ENCODE results near the gene CCNQ. TPM values are rescaled to one million over a fixed set of nuclear protein-coding genes. Genes with fewer than 3 reads are reported as not detected.

The CCNQ gene
- total RNA-seq, 1 experiment from 2014 or later = 33.9 TPM

DNA sequence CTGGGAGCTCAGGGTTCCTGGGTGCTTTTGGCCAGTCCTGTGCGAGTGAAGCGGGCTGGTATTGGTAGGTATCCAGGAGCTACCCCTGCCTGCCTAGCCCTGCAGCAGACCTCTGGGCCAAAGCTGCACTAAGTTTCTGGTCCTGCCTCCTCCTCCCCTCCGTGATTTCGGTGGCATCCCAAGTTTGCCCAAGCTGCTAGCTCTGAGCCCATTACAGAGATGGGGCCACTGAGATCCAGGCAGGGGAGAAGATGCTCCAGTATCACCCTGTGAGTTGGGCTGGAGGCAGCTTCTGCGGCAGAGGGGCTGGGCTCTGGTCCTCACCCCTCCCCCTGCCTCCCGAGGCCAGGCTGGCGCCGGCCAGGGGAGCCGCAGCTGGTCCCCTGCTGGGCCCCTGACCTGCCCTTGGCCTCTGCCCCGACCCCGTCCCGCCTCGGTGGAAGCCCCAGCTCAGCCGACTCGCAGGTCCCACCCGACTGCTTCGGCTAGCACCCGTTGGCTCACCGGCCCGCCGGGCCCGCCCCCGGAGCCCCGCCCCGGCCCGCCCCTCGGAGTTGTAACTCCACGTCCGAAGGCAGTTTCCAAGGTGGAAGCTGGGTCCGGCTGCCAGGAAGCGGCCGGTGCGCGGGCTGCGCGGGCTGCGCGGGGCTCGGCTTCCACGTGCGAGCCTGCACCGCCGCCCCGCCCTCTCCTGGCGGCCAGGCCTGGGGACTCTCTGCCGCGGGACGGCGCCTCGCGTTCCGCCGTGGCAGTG lies 47.9 kb upstream of the CCNQ start, which contains the start of gene DUSP9:
Gene DUSP9 (plus strand): TSS at position 584 of the 754 bp plus-strand sequence. CDS start 751 bp downstream, outside the sequence.
- Histone ChIP-seq H3K4me1 (replicated peaks; ENCODE audit: insufficient read depth) (peaks cover 9% of the 10 kb centered on the region), H2AFZ (no peak within 1 kb of the TSS), H3K79me2 (ENCODE audit: low read depth) (no peaks in the 10 kb centered on the region), H3K36me3 (ENCODE audit: low read depth) (no peaks in the 10 kb centered on the region), H3K9me2 (ENCODE audit: insufficient read depth) (no peaks in the 10 kb centered on the region), H3K27me3 (ENCODE audit: insufficient read depth, low read depth) (peaks cover 11% of the 10 kb centered on the region), H3K4me3 (no peak within 1 kb of the TSS), H3K4me2 (no peak within 1 kb of the TSS; the same call in 1 of the 2 replicates), H3F3A (ENCODE audit: insufficient read depth, low read depth) (no peaks in the 10 kb centered on the region), H4K20me1 (ENCODE audit: insufficient read depth) (no peaks in the 10 kb centered on the region), H3K27ac (no peak within 1 kb of the TSS), H3K9me3 (ENCODE audit: insufficient read depth, low read depth) (no peaks in the 10 kb centered on the region)
- ChIA-PET CTCF (interaction anchor here (0.6 to 0.8 kb wide), 3 partner anchors 21 to 808 kb away, joined by 3 read pairs; no protein-coding TSS in a partner anchor), POLR2A (ENCODE audit: unreplicated experiment) (no interaction called here)
- DNase-seq = peak in 1 of 2 experiments; percentile 35
- no TSS peak for BruUV-seq (replicated peaks)
- intact Hi-C loops (cut with micrococcal nuclease; ENCODE audit: unreplicated experiment) = loop anchor here (5.0 kb wide), 1 partner anchor 34 kb away; no protein-coding TSS in a partner anchor
- TF ChIP-seq, protein P1, sequence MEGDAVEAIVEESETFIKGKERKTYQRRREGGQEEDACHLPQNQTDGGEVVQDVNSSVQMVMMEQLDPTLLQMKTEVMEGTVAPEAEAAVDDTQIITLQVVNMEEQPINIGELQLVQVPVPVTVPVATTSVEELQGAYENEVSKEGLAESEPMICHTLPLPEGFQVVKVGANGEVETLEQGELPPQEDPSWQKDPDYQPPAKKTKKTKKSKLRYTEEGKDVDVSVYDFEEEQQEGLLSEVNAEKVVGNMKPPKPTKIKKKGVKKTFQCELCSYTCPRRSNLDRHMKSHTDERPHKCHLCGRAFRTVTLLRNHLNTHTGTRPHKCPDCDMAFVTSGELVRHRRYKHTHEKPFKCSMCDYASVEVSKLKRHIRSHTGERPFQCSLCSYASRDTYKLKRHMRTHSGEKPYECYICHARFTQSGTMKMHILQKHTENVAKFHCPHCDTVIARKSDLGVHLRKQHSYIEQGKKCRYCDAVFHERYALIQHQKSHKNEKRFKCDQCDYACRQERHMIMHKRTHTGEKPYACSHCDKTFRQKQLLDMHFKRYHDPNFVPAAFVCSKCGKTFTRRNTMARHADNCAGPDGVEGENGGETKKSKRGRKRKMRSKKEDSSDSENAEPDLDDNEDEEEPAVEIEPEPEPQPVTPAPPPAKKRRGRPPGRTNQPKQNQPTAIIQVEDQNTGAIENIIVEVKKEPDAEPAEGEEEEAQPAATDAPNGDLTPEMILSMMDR (conservative IDR thresholded peaks at IDR 0.05) = no peak
- TF ChIP-seq EZH2 (IDR thresholded peaks at IDR 0.05; ENCODE audit: low read depth) = no peak

- Histone ChIP-seq H3F3A (ENCODE audit: insufficient read depth, low read depth) (no peaks in the 10 kb centered on the region), H3K4me2 (no peak overlapping the region; the same call in 1 of the 2 replicates), H3K27me3 (ENCODE audit: insufficient read depth, low read depth) (peaks cover 11% of the 10 kb centered on the region), H3K27ac (no peak overlapping the region), H3K36me3 (ENCODE audit: low read depth) (no peaks in the 10 kb centered on the region), H3K79me2 (ENCODE audit: low read depth) (no peaks in the 10 kb centered on the region), H4K20me1 (ENCODE audit: insufficient read depth) (no peaks in the 10 kb centered on the region), H3K9me3 (ENCODE audit: insufficient read depth, low read depth) (no peaks in the 10 kb centered on the region), H3K9me2 (ENCODE audit: insufficient read depth) (no peaks in the 10 kb centered on the region), H2AFZ (no peak overlapping the region), H3K4me3 (no peak overlapping the region), H3K4me1 (replicated peaks; ENCODE audit: insufficient read depth) (peaks cover 9% of the 10 kb centered on the region)
- TF ChIP-seq, protein P1 (conservative IDR thresholded peaks at IDR 0.05) = no peak
- TF ChIP-seq EZH2 (IDR thresholded peaks at IDR 0.05; ENCODE audit: low read depth) = no peak
- BruUV-seq (replicated peaks) = no TSS peak
- POLR2A ChIA-PET (ENCODE audit: unreplicated experiment) = no interaction called here
- intact Hi-C loops (cut with micrococcal nuclease; ENCODE audit: unreplicated experiment) = loop anchor here (5.0 kb wide), 1 partner anchor 34 kb away; no protein-coding TSS in a partner anchor
- CTCF ChIA-PET = no interaction called here
- DNase-seq = peak in 1 of 2 experiments; percentile 30
These were observed 47.1 kb upstream of the CCNQ start for GRCh38 chrX:153645921-153646488.

- H3K79me2 ChIP-seq (ENCODE audit: low read depth) = no peaks in the 10 kb centered on the region
- H3K9me3 ChIP-seq (ENCODE audit: insufficient read depth, low read depth) = no peaks in the 10 kb centered on the region
- BruUV-seq (replicated peaks) = no TSS peak
- no peaks in the 10 kb centered on the region for H4K20me1 ChIP-seq (ENCODE audit: insufficient read depth)
- POLR2A ChIA-PET (ENCODE audit: unreplicated experiment) = no interaction called here
- H3K36me3 ChIP-seq (ENCODE audit: low read depth) = no peaks in the 10 kb centered on the region
- H3K4me3 ChIP-seq = no peak overlapping the region
- no peak overlapping the region for H2AFZ ChIP-seq
- H3K9me2 ChIP-seq (ENCODE audit: insufficient read depth) = no peaks in the 10 kb centered on the region
- H3K4me1 ChIP-seq (replicated peaks; ENCODE audit: insufficient read depth) = peaks cover 9% of the 10 kb centered on the region
- H3K4me2 ChIP-seq = no peak overlapping the region
- TF ChIP-seq, protein P1 (conservative IDR thresholded peaks at IDR 0.05) = no peak
- TF ChIP-seq EZH2 (IDR thresholded peaks at IDR 0.05; ENCODE audit: low read depth) = no peak
- intact Hi-C loops (cut with micrococcal nuclease; ENCODE audit: unreplicated experiment) = loop anchor here (5.0 kb wide), 1 partner anchor 33 kb away; no protein-coding TSS in a partner anchor
- peaks cover 11% of the 10 kb centered on the region for H3K27me3 ChIP-seq (ENCODE audit: insufficient read depth, low read depth)
- no peak overlapping the region for H3K27ac ChIP-seq
- CTCF ChIA-PET = no interaction called here
- no peaks in the 10 kb centered on the region for H3F3A ChIP-seq (ENCODE audit: insufficient read depth, low read depth)
- DNase-seq = no peak
These were observed 46.2 kb upstream of the CCNQ start for GRCh38 chrX:153645151-153645550.
